VCaP (cell line): ENCODE results near the gene PPP5C.
"Not testable (repeated sequence)": the region's sequence is repeated elsewhere in the genome, so short reads cannot be mapped to it uniquely, and the experiment has no call there.

Source experiments
- H3K27ac ChIP-seq: fragments of 450-650 bp; 2 replicates; pipeline ENCODE4 v1.5.1; 2017
- TF ChIP-seq, protein P1 (sequence below): fragments of 450-650 bp; conservative IDR thresholded peaks from 2 replicates; pipeline ENCODE4 v1.5.1; 2017; ENCODE audit warnings: mild to moderate bottlenecking, moderate library complexity

PPP5C gene

DNA sequence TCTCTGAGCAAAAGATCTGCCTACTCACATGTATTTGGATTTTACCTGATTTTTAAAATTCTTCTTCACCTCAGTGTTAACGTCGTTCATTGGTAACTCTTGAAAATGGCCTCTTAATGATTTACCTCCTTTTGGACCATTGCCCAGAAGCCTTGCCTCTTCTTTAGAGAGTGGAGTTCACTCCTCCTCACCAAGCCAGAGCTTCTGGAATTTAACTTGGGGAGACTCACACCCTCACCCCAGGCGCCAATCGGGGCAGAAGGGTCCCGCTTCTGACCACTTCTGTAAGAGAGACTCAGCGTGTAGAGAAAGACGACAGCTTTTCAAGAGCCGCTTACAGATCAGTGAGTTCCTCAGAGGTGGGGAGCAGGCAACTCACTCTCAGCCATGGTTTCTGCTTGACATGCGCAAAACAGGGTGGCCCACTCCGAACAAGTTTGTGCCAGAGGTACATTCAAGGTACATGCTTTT, 79.2 kb downstream of the PPP5C start:
- TF ChIP-seq, protein P1, sequence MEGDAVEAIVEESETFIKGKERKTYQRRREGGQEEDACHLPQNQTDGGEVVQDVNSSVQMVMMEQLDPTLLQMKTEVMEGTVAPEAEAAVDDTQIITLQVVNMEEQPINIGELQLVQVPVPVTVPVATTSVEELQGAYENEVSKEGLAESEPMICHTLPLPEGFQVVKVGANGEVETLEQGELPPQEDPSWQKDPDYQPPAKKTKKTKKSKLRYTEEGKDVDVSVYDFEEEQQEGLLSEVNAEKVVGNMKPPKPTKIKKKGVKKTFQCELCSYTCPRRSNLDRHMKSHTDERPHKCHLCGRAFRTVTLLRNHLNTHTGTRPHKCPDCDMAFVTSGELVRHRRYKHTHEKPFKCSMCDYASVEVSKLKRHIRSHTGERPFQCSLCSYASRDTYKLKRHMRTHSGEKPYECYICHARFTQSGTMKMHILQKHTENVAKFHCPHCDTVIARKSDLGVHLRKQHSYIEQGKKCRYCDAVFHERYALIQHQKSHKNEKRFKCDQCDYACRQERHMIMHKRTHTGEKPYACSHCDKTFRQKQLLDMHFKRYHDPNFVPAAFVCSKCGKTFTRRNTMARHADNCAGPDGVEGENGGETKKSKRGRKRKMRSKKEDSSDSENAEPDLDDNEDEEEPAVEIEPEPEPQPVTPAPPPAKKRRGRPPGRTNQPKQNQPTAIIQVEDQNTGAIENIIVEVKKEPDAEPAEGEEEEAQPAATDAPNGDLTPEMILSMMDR, result no peak
- no peak overlapping the region for H3K27ac ChIP-seq

DNA sequence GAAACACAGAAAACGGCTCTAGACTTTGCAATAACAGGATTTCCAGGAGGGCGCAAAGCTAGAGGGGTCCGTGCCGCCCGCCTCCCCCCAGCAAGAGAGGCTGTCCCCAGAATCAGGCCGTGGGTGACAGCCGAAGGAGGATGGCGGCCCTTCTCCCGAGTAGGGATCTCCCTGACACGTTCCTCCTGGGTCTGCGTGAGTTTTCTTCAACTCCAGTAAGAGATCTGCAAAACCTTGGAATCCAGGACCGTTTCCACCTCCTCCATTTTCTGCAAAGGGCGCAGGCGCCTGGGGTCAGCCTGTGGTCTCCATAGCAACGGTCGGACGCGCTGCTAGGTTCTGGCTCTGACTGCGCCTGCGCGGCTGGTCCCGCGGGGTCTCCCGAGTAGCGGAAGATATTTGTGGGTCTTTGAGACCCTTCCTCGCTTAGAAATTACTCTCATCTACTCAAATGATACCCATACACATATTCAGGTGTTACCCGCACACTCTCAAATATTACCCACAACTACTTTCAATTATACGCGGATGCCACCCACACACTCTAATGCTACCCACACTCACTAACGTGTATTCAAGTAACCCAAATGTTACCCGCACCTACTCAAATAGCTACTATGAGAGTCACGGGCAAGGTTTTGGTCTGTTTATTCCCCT, 79.7 kb downstream of the PPP5C start:
- no peak overlapping the region for H3K27ac ChIP-seq
- TF ChIP-seq, protein P1, result no peak

DNA sequence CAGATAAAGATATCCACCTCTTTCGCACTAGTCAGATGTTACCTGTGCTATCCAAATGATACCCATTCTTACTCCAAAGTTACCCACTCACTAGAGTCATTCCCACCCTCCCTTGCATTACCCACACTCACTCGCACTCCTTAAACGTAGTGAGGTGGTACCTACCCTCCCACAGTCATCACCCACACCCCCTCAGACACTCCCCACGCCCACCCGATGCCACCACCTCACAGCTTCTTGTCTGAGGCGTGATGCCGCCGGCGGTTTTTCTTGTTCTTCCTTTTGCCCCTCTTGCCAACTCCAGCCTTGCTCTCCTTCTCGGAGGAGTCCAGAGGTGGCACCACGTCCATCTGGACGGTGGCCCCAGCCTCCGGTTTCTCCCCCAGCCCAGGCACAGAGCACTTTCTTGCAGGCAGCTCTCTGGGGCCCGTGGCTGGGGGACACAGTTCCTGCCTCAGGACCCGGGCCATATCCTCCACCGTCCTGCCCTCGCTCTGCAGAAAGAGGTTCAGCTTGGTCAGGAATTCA, 80.7 kb downstream of the PPP5C start:
- H3K27ac ChIP-seq, result no peak overlapping the region
- TF ChIP-seq, protein P1, result no peak

DNA sequence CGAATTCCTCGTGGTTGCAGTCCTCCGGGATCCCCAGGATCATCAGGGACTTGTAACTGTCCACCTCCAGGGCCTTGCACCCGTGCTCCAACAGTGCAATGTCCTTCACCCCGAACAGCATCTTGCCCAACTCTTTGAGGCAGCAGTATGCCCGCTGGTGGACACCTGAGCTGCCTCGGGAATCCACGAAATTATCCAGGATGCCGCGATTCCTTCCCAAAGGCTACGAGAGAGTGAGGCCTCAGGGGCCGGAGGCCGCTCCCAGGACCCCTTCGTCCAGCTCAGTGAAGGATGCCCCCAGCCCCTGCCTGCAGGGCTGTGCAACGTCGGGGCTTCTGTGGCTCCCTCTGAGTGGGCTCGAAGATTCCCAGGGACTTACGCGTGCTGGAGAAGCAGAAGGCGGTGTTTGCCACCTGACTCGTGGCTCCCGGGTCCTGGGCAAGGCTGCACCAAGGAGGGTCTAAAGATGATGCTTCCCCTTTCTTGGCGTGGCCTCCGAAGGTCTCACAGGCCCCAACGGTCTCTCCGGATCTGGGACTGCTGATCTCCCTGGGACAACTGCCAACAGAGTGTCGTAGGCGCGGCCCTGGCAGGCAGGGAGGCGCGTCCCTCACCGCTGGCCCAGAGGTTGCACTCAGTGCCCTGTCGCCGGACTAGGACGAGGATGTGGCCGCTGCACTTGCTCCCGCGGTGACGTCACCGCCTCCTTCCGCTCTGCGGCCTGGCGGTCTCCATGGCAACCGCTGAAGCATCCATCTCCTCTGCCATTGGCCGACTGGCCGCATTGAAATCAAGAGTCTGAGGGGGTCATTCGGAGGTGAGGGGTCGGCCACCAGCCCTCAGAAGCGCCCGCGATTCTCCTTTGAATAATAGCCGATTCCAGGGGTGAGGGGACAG, 81.6 kb downstream of the PPP5C start, which contains the start of gene PNMA8C:
Gene PNMA8C (minus strand): TSS at position 698 of the 897 bp plus-strand sequence. CDS start 577 bp downstream, at position 121.
- TF ChIP-seq, protein P1, result no peak
- H3K27ac ChIP-seq, result no peak within 1 kb of the TSS

DNA sequence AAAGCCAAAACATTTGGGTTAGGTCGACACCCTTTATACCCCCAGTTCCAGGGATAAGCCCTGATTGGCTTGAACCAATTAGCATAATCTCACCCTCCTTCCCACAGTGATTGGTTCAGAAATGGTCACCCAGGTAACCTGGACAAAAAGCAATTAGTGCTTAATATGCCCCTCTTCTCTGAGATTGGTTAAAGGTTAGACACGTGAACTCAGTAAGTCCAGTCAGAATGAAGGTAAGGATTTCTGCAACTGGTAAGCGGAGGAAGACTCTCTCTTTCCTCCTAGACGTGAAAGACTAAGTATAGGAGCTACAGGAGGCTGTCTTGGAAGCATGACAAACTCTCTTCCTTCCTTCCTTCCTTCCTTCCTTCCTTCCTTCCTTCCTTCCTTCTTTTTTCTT, 83.1 kb downstream of the PPP5C start:
- no peak overlapping the region for H3K27ac ChIP-seq
- TF ChIP-seq, protein P1, result no peak

DNA sequence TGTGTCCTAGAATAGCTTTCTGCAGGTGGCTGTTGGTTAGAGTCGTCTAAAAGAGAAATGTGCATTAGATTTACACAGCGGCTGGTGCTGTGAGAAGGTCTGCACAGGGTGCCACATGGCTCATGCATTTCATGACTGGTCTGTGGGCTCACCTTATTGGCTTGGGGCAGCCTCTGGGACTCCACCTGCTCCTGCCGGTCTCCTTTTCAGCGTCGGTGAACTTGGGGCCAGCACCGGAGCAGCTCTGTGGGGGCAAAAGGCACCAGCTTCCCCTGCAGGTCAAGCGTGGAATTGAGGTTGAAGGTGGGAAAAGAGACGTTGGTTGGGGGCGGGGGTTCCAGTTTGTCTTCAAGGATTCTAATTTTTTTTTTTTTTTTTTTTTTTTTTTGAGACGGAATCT, 84.9 kb downstream of the PPP5C start:
- TF ChIP-seq, protein P1, result no peak
- H3K27ac ChIP-seq, result no peak overlapping the region

DNA sequence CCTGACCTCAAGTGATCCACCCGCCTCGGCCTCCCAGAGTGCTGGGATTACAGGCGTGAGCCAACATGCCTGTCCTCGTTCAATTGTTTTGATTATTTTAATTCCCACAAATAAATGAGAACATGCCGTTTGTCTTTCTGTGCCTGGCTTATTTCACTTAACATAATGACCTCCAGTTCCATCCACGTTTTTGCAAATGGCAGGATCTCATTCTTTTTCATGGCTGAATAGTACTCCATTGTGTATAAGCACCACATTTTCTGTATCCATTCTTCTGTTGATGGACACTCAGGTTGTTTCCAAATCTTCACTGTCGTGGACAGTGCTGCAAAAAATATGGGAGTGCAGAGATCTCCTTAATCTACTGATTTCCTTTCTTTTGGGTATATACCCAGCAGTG, 86.6 kb downstream of the PPP5C start:
- not testable (repeated sequence) for H3K27ac ChIP-seq
